ENCODE measurements around the gene TAF1B.

DNA sequence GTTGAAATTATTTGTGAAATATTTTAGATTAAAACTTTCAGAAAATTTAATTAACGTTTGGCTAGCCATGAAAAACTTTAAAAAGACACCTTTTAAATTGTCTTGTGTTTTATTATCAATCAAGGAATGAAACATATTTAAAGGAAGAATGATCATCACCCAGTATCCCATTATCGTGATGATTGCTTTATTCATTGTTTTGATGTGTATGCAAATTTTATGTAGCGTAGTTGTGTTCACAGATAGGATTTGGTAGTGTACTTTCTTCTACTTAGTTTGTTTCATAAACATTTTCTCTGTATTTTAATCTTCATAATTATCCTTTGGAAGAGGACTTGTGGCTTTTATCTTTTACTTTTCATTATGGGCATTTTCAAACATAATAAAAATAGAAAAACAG is 116.0 kb downstream of the TAF1B start:
- no peak for TF ChIP-seq EZH2 (IDR thresholded peaks at IDR 0.05; ENCODE audit: borderline replicate concordance)
- TF ChIP-seq, protein P1, sequence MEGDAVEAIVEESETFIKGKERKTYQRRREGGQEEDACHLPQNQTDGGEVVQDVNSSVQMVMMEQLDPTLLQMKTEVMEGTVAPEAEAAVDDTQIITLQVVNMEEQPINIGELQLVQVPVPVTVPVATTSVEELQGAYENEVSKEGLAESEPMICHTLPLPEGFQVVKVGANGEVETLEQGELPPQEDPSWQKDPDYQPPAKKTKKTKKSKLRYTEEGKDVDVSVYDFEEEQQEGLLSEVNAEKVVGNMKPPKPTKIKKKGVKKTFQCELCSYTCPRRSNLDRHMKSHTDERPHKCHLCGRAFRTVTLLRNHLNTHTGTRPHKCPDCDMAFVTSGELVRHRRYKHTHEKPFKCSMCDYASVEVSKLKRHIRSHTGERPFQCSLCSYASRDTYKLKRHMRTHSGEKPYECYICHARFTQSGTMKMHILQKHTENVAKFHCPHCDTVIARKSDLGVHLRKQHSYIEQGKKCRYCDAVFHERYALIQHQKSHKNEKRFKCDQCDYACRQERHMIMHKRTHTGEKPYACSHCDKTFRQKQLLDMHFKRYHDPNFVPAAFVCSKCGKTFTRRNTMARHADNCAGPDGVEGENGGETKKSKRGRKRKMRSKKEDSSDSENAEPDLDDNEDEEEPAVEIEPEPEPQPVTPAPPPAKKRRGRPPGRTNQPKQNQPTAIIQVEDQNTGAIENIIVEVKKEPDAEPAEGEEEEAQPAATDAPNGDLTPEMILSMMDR (IDR thresholded peaks at IDR 0.05; ENCODE audit: poor library complexity), result no peak
- no peak for TF ChIP-seq EZH2phosphoT487 (IDR thresholded peaks at IDR 0.05; ENCODE audit: low read depth, severe bottlenecking, unreplicated experiment)
